ENCODE data around the gene CELF4.

CELF4 gene

GRCh38 chr18:37565101-37565976, at the start of gene CELF4:
TSS of gene CELF4 (minus strand) at chr18:37565798.
- no peak for DNase-seq

GRCh38 chr18:37613253-37613565, 47.6 kb upstream of the CELF4 start:
- no peak for DNase-seq

- no peak for DNase-seq
Observed at GRCh38 chr18:37612524-37613252, 47.1 kb upstream of the CELF4 start.

- no peak for DNase-seq
Observed at GRCh38 chr18:37611614-37612279, 46.1 kb upstream of the CELF4 start.

- no peak for DNase-seq
Observed at GRCh38 chr18:37608876-37609275, 43.3 kb upstream of the CELF4 start.

GRCh38 chr18:37607281-37607680, 41.7 kb upstream of the CELF4 start:
- no peak for DNase-seq

- no peak for DNase-seq
Observed at GRCh38 chr18:37604032-37604431, 38.4 kb upstream of the CELF4 start.

- no peak for DNase-seq
Observed at GRCh38 chr18:37598966-37599896, 33.6 kb upstream of the CELF4 start.

GRCh38 chr18:37598396-37598795, 32.8 kb upstream of the CELF4 start:
- no peak for DNase-seq

- no peak for DNase-seq
Observed at GRCh38 chr18:37590346-37590745, 24.7 kb upstream of the CELF4 start.

- DNase-seq = no peak
Observed at GRCh38 chr18:37588289-37588688, 22.7 kb upstream of the CELF4 start.

- DNase-seq = no peak
Observed at GRCh38 chr18:37586656-37587225, 21.1 kb upstream of the CELF4 start.

- no peak for DNase-seq
Observed at GRCh38 chr18:37584952-37585695, 19.5 kb upstream of the CELF4 start.

GRCh38 chr18:37584217-37584616, 18.6 kb upstream of the CELF4 start:
- DNase-seq = no peak

- DNase-seq = no peak
Observed at GRCh38 chr18:37582261-37582660, 16.7 kb upstream of the CELF4 start.

GRCh38 chr18:37578886-37579513, 13.4 kb upstream of the CELF4 start:
- no peak for DNase-seq

- no peak for DNase-seq
Observed at GRCh38 chr18:37578182-37578678, 12.6 kb upstream of the CELF4 start.

GRCh38 chr18:37577051-37577611, 11.5 kb upstream of the CELF4 start:
- no peak for DNase-seq

- no peak for DNase-seq
Observed at GRCh38 chr18:37575646-37576045, 10.0 kb upstream of the CELF4 start.

GRCh38 chr18:37574113-37574512, 8.5 kb upstream of the CELF4 start:
- no peak for DNase-seq

- DNase-seq = no peak
Observed at GRCh38 chr18:37572736-37573135, 7.1 kb upstream of the CELF4 start.

All from stimulated activated naive CD4-positive, alpha-beta T cell (primary cell).